T47D (cell line): Measurements from ENCODE around the gene PTPRCAP.
A peak's percentile ranks its signal among the peaks of the same experiment; 100 is the strongest.

ENCODE experiments used
- DNase-seq, 2 experiments: peaks; one replicate each; pipeline versions ENCODE4 v3.0.0 to v3.0.0-alpha.2; 2011 to 2012; ENCODE audit warnings: low read depth in 1 of 2, low spot score in 1 of 2
- JUND ChIP-seq: IDR thresholded peaks from 2 replicates; pipeline ENCODE4 v1.6.1; 2012; ENCODE audit warnings: low read depth
- in situ Hi-C: cut with HindIII; loops from 2 replicates; pipeline ENCODE4 v1.10.0; 2016; ENCODE audit warnings: low sequenced_read_pairs, low pct_unique_long_range_greater_than_20kb

PTPRCAP gene

GRCh38 chr11:67396587-67397389 is 40.7 kb downstream of the PTPRCAP start:
- in situ Hi-C loops: no loop called here
- no peak for TF ChIP-seq JUND
- DNase-seq: no peak

DNA sequence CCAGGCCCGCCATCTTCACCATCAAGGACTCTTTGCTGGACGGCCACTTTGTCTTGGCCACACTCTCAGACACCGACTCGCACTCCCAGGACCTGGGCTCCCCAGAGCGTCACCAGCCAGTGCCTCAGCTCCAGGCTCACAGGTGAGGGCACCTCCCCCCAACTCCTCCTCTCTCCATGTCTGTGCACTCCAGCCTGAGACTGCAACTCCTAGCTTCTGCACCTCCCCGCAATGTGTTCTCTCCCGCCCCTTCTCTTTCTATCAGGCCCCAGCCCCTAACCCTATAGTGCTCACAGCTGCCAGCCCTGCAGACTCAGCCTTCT is 41.3 kb downstream of the PTPRCAP start:
- DNase-seq: no peak
- in situ Hi-C loops: no loop called here
- no peak for TF ChIP-seq JUND

DNA sequence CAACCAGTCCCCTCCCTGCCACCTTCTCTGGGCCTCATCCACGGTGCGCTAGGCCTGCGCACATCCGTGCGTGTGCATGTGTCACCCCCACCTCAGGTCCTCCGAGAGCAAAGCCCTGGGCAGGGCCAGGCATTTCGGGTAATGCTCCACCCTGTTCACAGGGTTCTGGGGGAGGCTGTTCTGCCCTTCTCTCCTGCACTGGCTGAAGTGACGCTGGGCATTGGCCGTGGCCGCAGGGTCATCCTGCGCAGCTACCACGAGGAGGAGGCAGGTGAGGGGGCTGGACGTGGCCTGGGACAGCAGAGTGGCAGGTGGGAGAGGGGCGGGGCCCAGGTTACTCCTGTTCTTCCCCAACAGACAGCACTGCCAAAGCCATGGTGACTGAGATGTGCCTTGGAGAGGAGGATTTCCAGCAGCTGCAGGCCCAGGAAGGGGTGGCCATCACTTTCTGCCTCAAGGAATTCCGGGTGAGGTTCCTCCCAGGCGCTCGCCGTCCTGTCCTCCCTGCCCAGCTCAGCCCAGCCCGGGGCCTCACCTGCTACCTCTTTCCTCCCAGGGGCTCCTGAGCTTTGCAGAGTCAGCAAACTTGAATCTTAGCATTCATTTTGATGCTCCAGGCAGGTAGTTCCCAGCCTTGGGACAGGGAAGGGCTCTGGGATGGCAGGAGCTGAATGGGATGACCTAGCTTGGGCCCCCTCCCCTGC is 41.8 kb downstream of the PTPRCAP start:
- in situ Hi-C loops: no loop called here
- no peak for DNase-seq
- no peak for TF ChIP-seq JUND

GRCh38 chr11:67393990-67394389 is 43.5 kb downstream of the PTPRCAP start:
- in situ Hi-C loops: no loop called here
- no peak for DNase-seq
- TF ChIP-seq JUND: no peak

DNA sequence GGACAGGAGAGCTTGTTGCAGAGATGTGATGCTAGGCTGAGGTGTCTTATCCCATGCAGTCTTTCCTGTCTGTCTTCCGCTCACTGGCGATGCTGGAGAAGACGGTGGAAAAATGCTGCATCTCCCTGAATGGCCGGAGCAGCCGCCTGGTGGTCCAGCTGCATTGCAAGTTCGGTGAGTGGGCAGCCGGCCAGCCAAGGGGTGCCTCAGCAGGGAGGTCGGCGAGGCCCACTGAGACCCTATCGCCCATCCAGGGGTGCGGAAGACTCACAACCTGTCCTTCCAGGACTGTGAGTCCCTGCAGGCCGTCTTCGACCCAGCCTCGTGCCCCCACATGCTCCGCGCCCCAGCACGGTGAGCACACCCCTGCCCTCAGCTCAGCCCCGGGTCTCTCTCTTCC is 44.0 kb downstream of the PTPRCAP start:
- TF ChIP-seq JUND: no peak
- DNase-seq: no peak
- in situ Hi-C loops: no loop called here

DNA sequence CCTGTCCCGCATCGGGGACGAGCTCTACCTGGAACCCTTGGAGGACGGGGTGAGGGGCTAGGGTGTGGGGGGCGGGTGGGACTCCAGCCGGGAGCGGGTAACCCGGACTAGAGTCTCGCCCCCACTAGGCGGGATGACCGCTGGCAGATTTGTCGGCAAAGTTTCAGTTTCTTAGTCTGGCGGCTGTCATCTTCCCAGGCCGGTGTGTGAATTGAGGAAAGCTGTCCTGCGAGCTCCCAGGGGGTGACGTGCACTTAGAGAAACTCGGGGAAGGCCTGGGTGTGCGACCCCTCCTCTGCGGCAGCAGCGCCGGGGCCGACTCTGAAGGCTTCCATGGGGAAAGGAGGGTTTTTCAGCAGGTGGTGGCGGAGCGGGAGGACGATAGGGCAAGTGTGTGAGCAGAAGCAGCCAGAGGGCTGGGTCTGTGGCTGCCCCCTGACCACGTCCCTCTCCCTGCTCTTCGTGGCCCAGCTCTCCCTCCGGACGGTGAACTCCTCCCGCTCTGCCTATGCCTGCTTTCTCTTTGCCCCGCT is 45.2 kb downstream of the PTPRCAP start:
- no peak for TF ChIP-seq JUND
- no peak for DNase-seq
- in situ Hi-C loops: no loop called here

DNA sequence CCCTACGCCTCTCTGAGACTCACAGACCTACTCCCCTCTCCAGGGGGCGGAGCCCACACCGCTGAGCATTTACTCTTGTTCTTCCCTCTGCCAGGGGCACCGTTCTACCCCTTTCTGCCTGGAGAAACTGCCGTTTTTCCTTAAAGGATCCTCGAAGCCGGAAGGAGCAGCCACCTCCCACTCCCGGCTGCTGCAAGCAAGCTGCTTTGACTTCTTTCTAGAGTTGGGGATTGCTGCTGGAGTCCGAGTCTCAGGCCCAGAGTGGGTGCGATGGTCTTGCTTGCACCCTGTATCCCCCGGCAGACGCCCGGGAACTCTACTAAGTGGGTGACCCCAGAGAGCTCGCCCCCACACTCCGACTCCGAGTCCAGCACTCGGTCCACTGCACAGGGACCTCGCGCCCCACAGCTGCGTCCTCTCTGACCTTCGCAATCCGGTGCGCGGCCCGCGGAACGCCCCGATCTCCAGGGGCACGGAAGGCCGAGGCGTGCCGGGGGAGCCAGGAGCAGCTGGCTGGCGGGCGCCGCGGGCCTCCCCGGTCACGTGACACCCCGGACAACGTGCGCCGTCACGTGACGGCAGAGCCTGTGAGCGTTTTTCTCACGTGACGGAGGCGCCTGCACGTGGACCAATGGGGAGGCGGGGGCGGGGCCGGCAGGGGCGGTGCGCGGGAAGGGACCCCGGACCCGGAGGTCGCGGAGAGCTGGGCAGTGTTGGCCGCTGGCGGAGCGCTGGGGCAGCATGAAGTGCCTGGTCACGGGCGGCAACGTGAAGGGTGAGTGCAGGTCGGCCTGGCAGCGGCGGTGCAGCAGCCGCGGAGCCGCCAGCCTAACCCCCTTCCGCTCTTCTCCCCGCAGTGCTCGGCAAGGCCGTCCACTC is 45.9 kb downstream of the PTPRCAP start, which contains the start of gene RAD9A:
Gene RAD9A (plus strand): TSS at position 683 of the 879 bp plus-strand sequence. CDS start 59 bp downstream, at position 742.
- no peak for TF ChIP-seq JUND
- DNase-seq: peak; percentile 98 to 99
- in situ Hi-C loops: no loop called here

DNA sequence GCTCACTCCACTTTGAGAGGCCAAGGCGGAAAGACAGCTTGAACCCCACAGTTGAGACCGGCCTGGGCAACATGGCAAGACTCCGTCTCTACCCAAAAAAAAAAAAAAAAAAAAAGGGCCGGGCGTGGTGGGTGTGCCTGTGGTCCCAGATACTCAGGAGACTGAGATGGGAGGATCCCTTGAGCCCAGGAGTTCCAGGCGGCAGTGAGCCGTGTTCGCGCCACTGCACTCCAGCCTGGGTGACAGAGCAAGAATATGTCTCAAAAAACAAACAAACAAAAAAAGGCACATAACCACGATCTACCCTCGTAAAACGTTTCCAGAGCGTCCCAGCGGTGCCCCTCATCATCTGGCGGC is 46.6 kb downstream of the PTPRCAP start:
- DNase-seq: no peak
- in situ Hi-C loops: no loop called here
- no peak for TF ChIP-seq JUND

DNA sequence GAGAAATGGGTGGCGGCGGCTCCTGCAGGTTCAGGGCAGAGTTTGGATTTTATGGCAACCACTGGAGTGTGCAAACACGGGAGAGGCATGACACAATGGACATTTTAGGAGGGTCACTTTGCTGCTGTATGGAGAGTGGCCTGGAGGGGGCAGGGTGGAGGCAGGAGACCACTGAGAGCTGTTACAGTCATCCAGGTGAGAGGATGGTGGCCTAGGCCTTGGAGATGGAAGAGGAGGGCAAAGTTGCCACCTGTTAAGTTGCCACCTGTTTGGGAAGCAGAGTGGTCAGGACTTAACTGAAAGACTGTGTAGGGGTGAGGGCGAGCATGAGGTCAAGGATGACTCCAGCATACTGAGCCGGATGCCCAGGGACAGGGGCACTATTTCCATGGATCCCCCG is 48.0 kb downstream of the PTPRCAP start:
- TF ChIP-seq JUND: no peak
- in situ Hi-C loops: no loop called here
- peak in 1 of 2 experiments; percentile 66 for DNase-seq

- TF ChIP-seq JUND: no peak
- DNase-seq: no peak
- in situ Hi-C loops: no loop called here
These were observed 50.0 kb downstream of the PTPRCAP start for GRCh38 chr11:67387518-67387917.

- in situ Hi-C loops: no loop called here
- no peak for DNase-seq
These were observed 50.4 kb downstream of the PTPRCAP start for GRCh38 chr11:67387069-67387468.

More at GRCh38 chr11:67387069-67387468, 50.4 kb downstream of the PTPRCAP start:
- no peak for TF ChIP-seq JUND
